ENCODE results near the gene RNF11.

GRCh38 chr1:51231896-51232295 lies 4.2 kb upstream of the RNF11 start:
- TF ChIP-seq CTCF (IDR thresholded peaks at IDR 0.05) (no peak), POLR2A (IDR thresholded peaks at IDR 0.05) (no peak)

Data from esophagus squamous epithelium (tissue), 4 donors.